Gastrocnemius medialis (tissue), 4 donors: ENCODE data around the gene KRT15.

Experiments used
- CTCF ChIP-seq, 5 experiments: fragments of 450-650 bp in 3 of 5; fragments of 200-600 bp in 2 of 5; sonication (generic) in 2 of 5; IDR thresholded peaks in 4 of 5; conservative IDR thresholded peaks in 1 of 5; 1 replicate in 4 of 5; 2 replicates in 1 of 5; pipeline ENCODE4 v1.5.1; 2016 to 2019; ENCODE audit warnings: antibody characterized with exemption in 5 of 5, mild to moderate bottlenecking in 3 of 5, moderate library complexity in 3 of 5
- POLR2A ChIP-seq, 2 donors: fragments of 450-650 bp; IDR thresholded peaks; one replicate each; pipeline ENCODE4 v1.6.1; 2017; ENCODE audit warnings: antibody characterized with exemption in 2 of 2, mild to moderate bottlenecking in 2 of 2, moderate library complexity in 2 of 2

GRCh38 chr17:41499714-41500113, 19.0 kb downstream of the KRT15 start:
- TF ChIP-seq POLR2A (IDR thresholded peaks at IDR 0.05) (no peak), CTCF (IDR thresholded peaks at IDR 0.05 in 4 of 5, conservative IDR thresholded peaks at IDR 0.05 in 1 of 5) (no peak)
